K562 (cell line): Measurements from ENCODE around the gene RUNX1. TPM values are rescaled to one million over a fixed set of nuclear protein-coding genes. Genes with fewer than 3 reads are reported as not detected.

ENCODE experiments used
- ATAC-seq: fragments of 200-7000 bp; cut with Tn5 transposase; 3 replicates; pipeline ENCODE4 v1.9.1; 2020; ENCODE audit warnings: moderate library complexity
- BruUV-seq: library from RNA; stranded (reverse); fragments of 400-500 nt; replicated peaks from 2 replicates; lab custom pipeline; 2021; lab: Mats Ljungman, UMichigan
- CTCF ChIA-PET: fragments of 300-600 bp; formaldehyde crosslinking; extraction: SDS; loops from one replicate; lab custom pipeline; 2021; ENCODE audit warnings: low intra/inter-chr PET ratio; lab: Yijun Ruan, JAX
- POLR2A ChIA-PET: fragments of 300-600, 350-650 bp; sonication (Branson Sonifier 250); formaldehyde crosslinking; extraction: SDS; loops from one replicate; lab custom pipeline; 2021; ENCODE audit warnings: antibody characterized with exemption, inconsistent platforms; lab: Yijun Ruan, JAX
- DNase-seq, 4 experiments: peaks; one replicate each; pipeline versions ENCODE4 v3.0.0 to v3.0.0-alpha.2; 2011 to 2018; ENCODE audit warnings: low spot score in 3 of 4, mixed read lengths in 3 of 4; ENCODE audit errors: extremely low read depth in 1 of 4
- FAIRE-seq: peaks from 2 replicates; lab custom pipeline; 2011; peaks lifted over from hg19 to GRCh38; lab: Jason Lieb, UNC
- H2AFZ ChIP-seq: 2 replicates; pipeline ENCODE4 v1.6.0; 2011; ENCODE audit warnings: low read depth, low read length, control low read depth, inconsistent platforms
- H3K27ac ChIP-seq: fragments of 200-600 bp; 3 replicates; pipeline ENCODE4 v1.8.0; 2011; ENCODE audit warnings: low read depth, mild to moderate bottlenecking, control low read depth, inconsistent platforms, low read length, moderate library complexity, mixed read lengths; ENCODE audit errors: extremely low read depth
- H3K27me3 ChIP-seq, 2 experiments: fragments of 300-600 bp in 1 of 2; 2 replicates in 1 of 2; 3 replicates in 1 of 2; pipeline versions ENCODE4 v1.6.0 to v1.8.0; 2011; ENCODE audit warnings: inconsistent platforms in 2 of 2, low read length in 2 of 2, mild to moderate bottlenecking in 1 of 2, mixed read lengths in 1 of 2, moderate library complexity in 1 of 2; ENCODE audit not compliant: control insufficient read depth in 2 of 2, insufficient read depth in 2 of 2
- H3K36me3 ChIP-seq: fragments of 300-600 bp; 3 replicates; pipeline ENCODE4 v1.8.0; 2011; ENCODE audit warnings: mild to moderate bottlenecking, low read length, inconsistent platforms; ENCODE audit not compliant: control insufficient read depth, insufficient read depth
- H3K4me1 ChIP-seq, 2 experiments: fragments of 200-600 bp in 1 of 2; replicated peaks in 1 of 2; 2 replicates in 1 of 2; 3 replicates in 1 of 2; pipeline versions ENCODE4 v1.5.1 to v1.8.0; 2011; ENCODE audit warnings: inconsistent platforms in 2 of 2, low read length in 2 of 2, mild to moderate bottlenecking in 1 of 2, mixed read lengths in 1 of 2, moderate library complexity in 1 of 2; ENCODE audit not compliant: control insufficient read depth in 2 of 2, insufficient read depth in 2 of 2
- H3K4me2 ChIP-seq: 2 replicates; pipeline ENCODE4 v1.6.1; 2011; ENCODE audit warnings: low read length, control low read depth, inconsistent platforms, mixed read lengths; ENCODE audit not compliant: insufficient read depth
- H3K4me3 ChIP-seq: fragments of 200-600 bp; sonication (generic), shearing (Covaris generic); 2 replicates; pipeline ENCODE4 v1.5.1; 2016; ENCODE audit warnings: control low read depth, inconsistent platforms
- H3K79me2 ChIP-seq: fragments of 200-600 bp; 3 replicates; pipeline ENCODE4 v1.8.0; 2011; ENCODE audit warnings: low read length, inconsistent platforms; ENCODE audit not compliant: control insufficient read depth, insufficient read depth
- H3K9ac ChIP-seq, 2 experiments: 2 replicates each; pipeline versions ENCODE4 v1.6.0 to v1.6.1; 2011; ENCODE audit warnings: low read depth in 2 of 2, low read length in 2 of 2, control low read depth in 1 of 2, inconsistent platforms in 1 of 2, mild to moderate bottlenecking in 1 of 2, mixed read lengths in 1 of 2; ENCODE audit not compliant: insufficient read depth in 1 of 2
- H3K9me1 ChIP-seq: one replicate; pipeline ENCODE4 v1.6.0; 2011; ENCODE audit warnings: inconsistent platforms, mild to moderate bottlenecking, low read length, moderate library complexity; ENCODE audit not compliant: control insufficient read depth, insufficient read depth
- H3K9me3 ChIP-seq: replicated peaks from 2 replicates; pipeline ENCODE4 v1.5.1; 2011; ENCODE audit warnings: low read depth, low read length, inconsistent platforms; ENCODE audit not compliant: control insufficient read depth, insufficient read depth
- H4K20me1 ChIP-seq: replicated peaks from 2 replicates; pipeline ENCODE4 v1.6.1; 2011; ENCODE audit warnings: low read length, inconsistent platforms, mixed read lengths; ENCODE audit not compliant: control insufficient read depth, insufficient read depth
- ASH1L ChIP-seq: fragments of 450-650 bp; IDR thresholded peaks from 2 replicates; pipeline ENCODE4 v1.6.1; 2018; ENCODE audit warnings: borderline replicate concordance, mild to moderate bottlenecking, low read depth; ENCODE audit not compliant: partially characterized antibody
- EGR1 ChIP-seq: fragments of 450-650 bp; conservative IDR thresholded peaks from 2 replicates; pipeline ENCODE4 v1.6.1; 2017; ENCODE audit warnings: mild to moderate bottlenecking
- NCOA6 ChIP-seq: fragments of 450-650 bp; IDR thresholded peaks from 2 replicates; pipeline ENCODE4 v1.6.1; 2017; ENCODE audit warnings: mild to moderate bottlenecking
- NFYB ChIP-seq: IDR thresholded peaks from 2 replicates; pipeline ENCODE4 v1.6.1; 2011; ENCODE audit warnings: mild to moderate bottlenecking, moderate library complexity; ENCODE audit not compliant: insufficient read length; ENCODE audit errors: extremely low read depth
- RREB1 ChIP-seq: fragments of 250-450 bp; sonication (Bioruptor Pico); IDR thresholded peaks from 2 replicates; pipeline ENCODE4 v1.4.0; 2020
- ZBTB7A ChIP-seq: IDR thresholded peaks from 2 replicates; pipeline ENCODE4 v1.6.1; 2011; ENCODE audit warnings: low read depth, mild to moderate bottlenecking, low read length, moderate library complexity, borderline replicate concordance; ENCODE audit not compliant: control insufficient read depth
- ZNF146 ChIP-seq: IDR thresholded peaks from one replicate; pipeline ENCODE4 v1.6.1; 2018; ENCODE audit warnings: missing compliant biosample characterization; ENCODE audit not compliant: unreplicated experiment
- in situ Hi-C: fragments of 300-500 bp; cut with MboI; formaldehyde crosslinking; loops from 4 replicates; pipeline ENCODE4 v1.15.0; 2018; ENCODE audit warnings: inconsistent platforms, mixed read lengths
- intact Hi-C: fragments of 100-400 bp; cut with micrococcal nuclease; formaldehyde crosslinking; loops from 2 replicates; pipeline ENCODE4 v1.14.2; 2022
- polyA plus RNA-seq, 8 experiments: library from polyadenylated mRNA; depleted of rRNA in 4 of 8; stranded (reverse) in 5 of 8; unstranded in 3 of 8; fragments of >200 nt; fragmentation: Nextera tagmentation in 2 of 8; fragmentation: Illumina TruSeq in 1 of 8; extraction: Ambion mirVana in 2 of 8; extraction: Trizol in 1 of 8; gene quantifications; 2 replicates each; pipeline versions ENCODE4 v1.2.1 to v1.2.3, GENCODE V29; 2011 to 2014; ENCODE audit warnings: inconsistent platforms in 1 of 8, missing spikeins in 1 of 8
- total RNA-seq, 7 experiments: library from RNA; depleted of rRNA in 6 of 7; stranded (reverse); fragments of >200 nt in 6 of 7; fragmentation: Illumina TruSeq in 2 of 7; extraction: Trizol in 2 of 7; gene quantifications; 2 replicates each; pipeline versions ENCODE4 v1.2.1 to v1.2.3, GENCODE V29; 2011 to 2021; ENCODE audit warnings: low replicate concordance in 1 of 7

The RUNX1 gene
- total and polyA plus RNA-seq, 9 of the 15 experiments (the other 6 are each of a cell fraction or from before 2014, with no cell fraction given) = 2.2 to 68.6 (median 17.8) TPM

GRCh38 chr21:34906401-34906800 lies 142.7 kb downstream of the RUNX1 start:
- ATAC-seq = no peak
- Histone ChIP-seq H3K4me3 (no peak overlapping the region), H3K9me3 (no peaks in the 10 kb centered on the region), H3K4me1 (peaks cover 33 to 72% of the 10 kb centered on the region in 2 experiments), H3K79me2 (no peaks in the 10 kb centered on the region), H3K27ac (peak overlapping the region; percentile 86), H3K9me1 (no peaks in the 10 kb centered on the region), H3K27me3 (no peaks in the 10 kb centered on the region), H2AFZ (peak overlapping the region; percentile 83), H4K20me1 (no peaks in the 10 kb centered on the region), H3K9ac (peak overlapping the region in 1 of 2 experiments; percentile 64; a peak in 2 of 4 replicates), H3K36me3 (no peaks in the 10 kb centered on the region), H3K4me2 (no peak overlapping the region)
- in situ Hi-C loops = no loop called here
- TF ChIP-seq ASH1L (no peak), ZNF146 (CRISPR knock-in tag) (no peak), ZBTB7A (no peak), NFYB (no peak), RREB1 (CRISPR knock-in tag) (no peak), NCOA6 (no peak), EGR1 (no peak)
- DNase-seq = no peak
- POLR2A ChIA-PET = interaction anchor here (0.9 to 2.3 kb wide), 4 partner anchors 8 to 18 kb away, joined by 3 to 9 read pairs (median 6); no protein-coding TSS in a partner anchor
- CTCF ChIA-PET = no interaction called here
- BruUV-seq = no TSS peak
- FAIRE-seq = no peak
- intact Hi-C loops = loop anchor here (5.0 kb wide), 5 partner anchors 46 to 301 kb away; no protein-coding TSS in a partner anchor
